HepG2 (cell line): ENCODE measurements around the gene SMIM12. TPM values are rescaled to one million over a fixed set of nuclear protein-coding genes. Genes with fewer than 3 reads are reported as not detected.

Experiments
- CREB1 ChIP-seq, 2 experiments: fragments of 450-650 bp in 1 of 2; IDR thresholded peaks; 2 replicates each; pipeline ENCODE4 v1.6.1; 2016 to 2017; ENCODE audit warnings: control low read depth in 1 of 2, mild to moderate bottlenecking in 1 of 2, missing compliant biosample characterization in 1 of 2, missing genetic modification characterization in 1 of 2
- EHMT2 ChIP-seq: fragments of 200-600 bp; sonication (generic); IDR thresholded peaks from 2 replicates; pipeline ENCODE4 v1.7.0; 2017; ENCODE audit warnings: antibody characterized with exemption, low read depth, low read length, borderline replicate concordance
- GABPB1 ChIP-seq: IDR thresholded peaks from 2 replicates; pipeline ENCODE4 v1.6.1; 2016; ENCODE audit warnings: mild to moderate bottlenecking, missing genetic modification reagents, moderate library complexity, missing compliant biosample characterization
- HNF4G ChIP-seq, 2 experiments: sonication (generic) in 1 of 2; formaldehyde crosslinking in 1 of 2; IDR thresholded peaks; 2 replicates each; pipeline versions ENCODE4 v1.4.0 to v1.6.1; 2011 to 2020; ENCODE audit warnings: borderline replicate concordance in 2 of 2, low read depth in 2 of 2, mild to moderate bottlenecking in 2 of 2, low read length in 1 of 2, missing genetic modification reagents in 1 of 2, moderate library complexity in 1 of 2
- HNRNPL ChIP-seq: fragments of 200-400 bp; formaldehyde crosslinking; IDR thresholded peaks from 2 replicates; pipeline ENCODE4 v1.6.1; 2017; ENCODE audit warnings: mild to moderate bottlenecking, low read depth, low read length
- KDM5A ChIP-seq: fragments of 200-600 bp; sonication (generic); IDR thresholded peaks from 2 replicates; pipeline ENCODE4 v1.7.0; 2018; ENCODE audit warnings: antibody characterized with exemption, mild to moderate bottlenecking, low read length, borderline replicate concordance
- MAF1 ChIP-seq: sonication (generic); formaldehyde crosslinking; IDR thresholded peaks from 2 replicates; pipeline ENCODE4 v1.5.0; 2020; ENCODE audit warnings: missing genetic modification reagents, borderline replicate concordance
- PRMT3 ChIP-seq: sonication (generic); formaldehyde crosslinking; IDR thresholded peaks from 2 replicates; pipeline ENCODE4 v1.8.1; 2022; ENCODE audit warnings: low read depth, mild to moderate bottlenecking, moderate library complexity, missing genetic modification reagents, borderline replicate concordance
- SIX4 ChIP-seq: sonication (generic); formaldehyde crosslinking; IDR thresholded peaks from 2 replicates; pipeline ENCODE4 v1.4.0; 2020; ENCODE audit warnings: missing genetic modification reagents
- SMAD3 ChIP-seq: sonication (generic); formaldehyde crosslinking; IDR thresholded peaks from 2 replicates; pipeline ENCODE4 v1.4.0; 2020; ENCODE audit warnings: missing genetic modification reagents
- XBP1 ChIP-seq: sonication (generic); formaldehyde crosslinking; IDR thresholded peaks from 2 replicates; pipeline ENCODE4 v1.5.0; 2020; ENCODE audit warnings: missing genetic modification reagents
- ZBTB42 ChIP-seq: sonication (generic); formaldehyde crosslinking; IDR thresholded peaks from 2 replicates; pipeline ENCODE4 v1.5.0; 2020; ENCODE audit warnings: mild to moderate bottlenecking, missing genetic modification reagents
- ZFP36L1 ChIP-seq: sonication (generic); formaldehyde crosslinking; IDR thresholded peaks from 2 replicates; pipeline ENCODE4 v1.8.0; 2022; ENCODE audit warnings: mild to moderate bottlenecking, missing genetic modification reagents, moderate library complexity
- ZFX ChIP-seq: sonication (generic); formaldehyde crosslinking; IDR thresholded peaks from 2 replicates; pipeline ENCODE4 v1.4.0; 2020; ENCODE audit warnings: mild to moderate bottlenecking, low read depth, missing genetic modification reagents, moderate library complexity
- ZNF264 ChIP-seq: sonication (generic); formaldehyde crosslinking; IDR thresholded peaks from 2 replicates; pipeline ENCODE4 v1.4.0; 2020; ENCODE audit warnings: missing genetic modification reagents
- ZNF350 ChIP-seq: sonication (generic); formaldehyde crosslinking; IDR thresholded peaks from 2 replicates; pipeline ENCODE4 v1.4.0; 2020; ENCODE audit warnings: mild to moderate bottlenecking, low read depth, missing genetic modification reagents, borderline replicate concordance
- ZNF546 ChIP-seq: sonication (generic); formaldehyde crosslinking; conservative IDR thresholded peaks from 2 replicates; pipeline ENCODE4 v1.8.1; 2023; ENCODE audit warnings: mild to moderate bottlenecking, missing genetic modification reagents
- ZNF552 ChIP-seq: sonication (generic); formaldehyde crosslinking; IDR thresholded peaks from 2 replicates; pipeline ENCODE4 v1.9.0; 2022; ENCODE audit warnings: missing genetic modification reagents, mild to moderate bottlenecking, borderline replicate concordance
- polyA plus RNA-seq, 8 experiments: library from polyadenylated mRNA; depleted of rRNA in 3 of 8; stranded (reverse) in 7 of 8; unstranded in 1 of 8; fragments of >200 nt; fragmentation: Illumina TruSeq in 4 of 8; extraction: Trizol in 4 of 8; gene quantifications; 2 replicates each; pipeline versions ENCODE4 v1.2.1 to v1.2.3, GENCODE V29; 2011 to 2016; ENCODE audit warnings: low read depth in 4 of 8, missing spikeins in 1 of 8, mixed read lengths in 1 of 8; ENCODE audit not compliant: insufficient read depth in 1 of 8
- total RNA-seq, 5 experiments: library from RNA; depleted of rRNA; stranded (reverse); fragments of >200 nt; fragmentation: Illumina TruSeq; extraction: Trizol; gene quantifications; 2 replicates each; pipeline ENCODE4 v1.2.3, GENCODE V29; 2016; ENCODE audit warnings: low read depth in 1 of 5
- TF ChIP-seq, protein P1 (sequence below): IDR thresholded peaks from 2 replicates; pipeline ENCODE4 v1.6.1; 2016; ENCODE audit warnings: control low read depth
- TF ChIP-seq, protein P2 (sequence below): sonication (generic); formaldehyde crosslinking; conservative IDR thresholded peaks from 2 replicates; pipeline ENCODE4 v1.8.0; 2022; ENCODE audit warnings: mild to moderate bottlenecking, moderate library complexity, missing genetic modification reagents
- TF ChIP-seq, protein P3 (sequence below): IDR thresholded peaks from 2 replicates; pipeline ENCODE4 v1.6.1; 2018; ENCODE audit warnings: missing genetic modification reagents
- TF ChIP-seq, protein P4 (sequence below): sonication (generic); formaldehyde crosslinking; IDR thresholded peaks from 2 replicates; pipeline ENCODE4 v1.4.0; 2020; ENCODE audit warnings: missing genetic modification reagents
- TF ChIP-seq, protein P5 (sequence below): sonication (generic); formaldehyde crosslinking; IDR thresholded peaks from 2 replicates; pipeline ENCODE4 v1.4.0; 2020; ENCODE audit warnings: mild to moderate bottlenecking, missing genetic modification reagents
- TF ChIP-seq, protein P6 (sequence below): sonication (generic); formaldehyde crosslinking; IDR thresholded peaks from 2 replicates; pipeline ENCODE4 v1.4.0; 2020; ENCODE audit warnings: mild to moderate bottlenecking, low read depth, missing genetic modification reagents

The SMIM12 gene
- total and polyA plus RNA-seq, 2 of the 13 experiments (the other 11 are each of a cell fraction or from before 2014, with no cell fraction given), result 20.1 to 41.3 TPM

DNA sequence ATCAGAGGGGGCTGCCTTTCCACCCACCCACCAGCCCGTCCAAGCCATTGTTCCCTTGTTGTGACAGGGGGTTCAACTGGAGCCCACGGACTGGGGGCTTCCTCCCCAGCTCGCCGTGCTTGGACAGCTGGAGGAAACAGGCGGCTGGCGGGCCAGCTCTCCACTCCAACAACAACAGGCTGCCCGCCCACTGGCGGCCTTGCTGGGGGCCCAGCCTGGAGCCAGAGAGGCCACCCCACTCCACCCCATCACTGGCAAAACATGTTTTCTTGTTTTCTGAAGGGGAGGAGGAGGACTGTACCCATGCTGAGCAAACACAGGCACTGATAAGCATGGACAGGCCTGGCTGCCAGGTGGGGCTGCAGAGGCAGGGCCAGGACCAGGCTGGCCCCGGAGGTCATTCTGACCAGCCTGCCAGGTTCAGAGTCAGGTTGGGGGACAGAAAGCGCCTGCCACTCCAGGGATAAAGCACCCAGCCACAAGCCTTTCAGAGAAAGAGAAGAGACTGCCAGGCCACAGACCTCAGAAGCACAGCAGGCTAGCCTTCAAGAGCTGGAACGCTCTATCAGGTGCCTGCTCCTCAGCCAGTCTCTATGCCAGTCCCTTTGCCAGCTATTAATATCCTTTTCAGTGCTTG is 34.0 kb downstream of the SMIM12 start (continued):
- TF ChIP-seq, protein P1, sequence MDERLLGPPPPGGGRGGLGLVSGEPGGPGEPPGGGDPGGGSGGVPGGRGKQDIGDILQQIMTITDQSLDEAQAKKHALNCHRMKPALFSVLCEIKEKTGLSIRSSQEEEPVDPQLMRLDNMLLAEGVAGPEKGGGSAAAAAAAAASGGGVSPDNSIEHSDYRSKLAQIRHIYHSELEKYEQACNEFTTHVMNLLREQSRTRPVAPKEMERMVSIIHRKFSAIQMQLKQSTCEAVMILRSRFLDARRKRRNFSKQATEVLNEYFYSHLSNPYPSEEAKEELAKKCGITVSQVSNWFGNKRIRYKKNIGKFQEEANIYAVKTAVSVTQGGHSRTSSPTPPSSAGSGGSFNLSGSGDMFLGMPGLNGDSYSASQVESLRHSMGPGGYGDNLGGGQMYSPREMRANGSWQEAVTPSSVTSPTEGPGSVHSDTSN (CRISPR knock-in tag), result no peak
- TF ChIP-seq, protein P2, sequence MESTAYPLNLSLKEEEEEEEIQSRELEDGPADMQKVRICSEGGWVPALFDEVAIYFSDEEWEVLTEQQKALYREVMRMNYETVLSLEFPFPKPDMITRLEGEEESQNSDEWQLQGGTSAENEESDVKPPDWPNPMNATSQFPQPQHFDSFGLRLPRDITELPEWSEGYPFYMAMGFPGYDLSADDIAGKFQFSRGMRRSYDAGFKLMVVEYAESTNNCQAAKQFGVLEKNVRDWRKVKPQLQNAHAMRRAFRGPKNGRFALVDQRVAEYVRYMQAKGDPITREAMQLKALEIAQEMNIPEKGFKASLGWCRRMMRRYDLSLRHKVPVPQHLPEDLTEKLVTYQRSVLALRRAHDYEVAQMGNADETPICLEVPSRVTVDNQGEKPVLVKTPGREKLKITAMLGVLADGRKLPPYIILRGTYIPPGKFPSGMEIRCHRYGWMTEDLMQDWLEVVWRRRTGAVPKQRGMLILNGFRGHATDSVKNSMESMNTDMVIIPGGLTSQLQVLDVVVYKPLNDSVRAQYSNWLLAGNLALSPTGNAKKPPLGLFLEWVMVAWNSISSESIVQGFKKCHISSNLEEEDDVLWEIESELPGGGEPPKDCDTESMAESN, result 0 out of 2 replicates have a peak, but pooled peaks have one; percentile 73
- TF ChIP-seq, protein P3, sequence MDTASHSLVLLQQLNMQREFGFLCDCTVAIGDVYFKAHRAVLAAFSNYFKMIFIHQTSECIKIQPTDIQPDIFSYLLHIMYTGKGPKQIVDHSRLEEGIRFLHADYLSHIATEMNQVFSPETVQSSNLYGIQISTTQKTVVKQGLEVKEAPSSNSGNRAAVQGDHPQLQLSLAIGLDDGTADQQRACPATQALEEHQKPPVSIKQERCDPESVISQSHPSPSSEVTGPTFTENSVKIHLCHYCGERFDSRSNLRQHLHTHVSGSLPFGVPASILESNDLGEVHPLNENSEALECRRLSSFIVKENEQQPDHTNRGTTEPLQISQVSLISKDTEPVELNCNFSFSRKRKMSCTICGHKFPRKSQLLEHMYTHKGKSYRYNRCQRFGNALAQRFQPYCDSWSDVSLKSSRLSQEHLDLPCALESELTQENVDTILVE (CRISPR knock-in tag), result no peak
- TF ChIP-seq ZFX (CRISPR knock-in tag), result peak; percentile 72
- no peak for TF ChIP-seq ZNF264 (CRISPR knock-in tag)
- TF ChIP-seq, protein P4, sequence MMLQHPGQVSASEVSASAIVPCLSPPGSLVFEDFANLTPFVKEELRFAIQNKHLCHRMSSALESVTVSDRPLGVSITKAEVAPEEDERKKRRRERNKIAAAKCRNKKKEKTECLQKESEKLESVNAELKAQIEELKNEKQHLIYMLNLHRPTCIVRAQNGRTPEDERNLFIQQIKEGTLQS (CRISPR knock-in tag), result no peak
- no peak for TF ChIP-seq ZNF546
- TF ChIP-seq MAF1 (CRISPR knock-in tag), result no peak
- TF ChIP-seq ZNF552, result no peak
- TF ChIP-seq, protein P5, sequence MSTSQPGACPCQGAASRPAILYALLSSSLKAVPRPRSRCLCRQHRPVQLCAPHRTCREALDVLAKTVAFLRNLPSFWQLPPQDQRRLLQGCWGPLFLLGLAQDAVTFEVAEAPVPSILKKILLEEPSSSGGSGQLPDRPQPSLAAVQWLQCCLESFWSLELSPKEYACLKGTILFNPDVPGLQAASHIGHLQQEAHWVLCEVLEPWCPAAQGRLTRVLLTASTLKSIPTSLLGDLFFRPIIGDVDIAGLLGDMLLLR, result no peak
- TF ChIP-seq ZFP36L1 (CRISPR knock-in tag), result no peak
- TF ChIP-seq HNF4G (IDR thresholded peaks at IDR 0.05; ENCODE audit: borderline replicate concordance, low read depth, low read length), result no peak
- no peak for TF ChIP-seq HNF4G (CRISPR knock-in tag; IDR thresholded peaks at IDR 0.05; ENCODE audit: borderline replicate concordance, low read depth)
- TF ChIP-seq ZNF350 (CRISPR knock-in tag), result peak; percentile 58; the same call in 1 of the 2 replicates
- no peak for TF ChIP-seq SMAD3
- TF ChIP-seq GABPB1 (CRISPR knock-in tag), result peak; percentile 61; the same call in 1 of the 2 replicates
- TF ChIP-seq PRMT3, result no peak
- TF ChIP-seq CREB1 (IDR thresholded peaks at IDR 0.05), result no peak
- no peak; the same call in 1 of the 2 replicates for TF ChIP-seq CREB1 (CRISPR knock-in tag; IDR thresholded peaks at IDR 0.05)
- no peak for TF ChIP-seq SIX4 (CRISPR knock-in tag)
- TF ChIP-seq EHMT2, result no peak
- TF ChIP-seq KDM5A, result no peak
- no peak for TF ChIP-seq ZBTB42 (CRISPR knock-in tag)
- TF ChIP-seq HNRNPL, result peak; percentile 96
- no peak for TF ChIP-seq XBP1 (CRISPR knock-in tag)
- TF ChIP-seq, protein P6, sequence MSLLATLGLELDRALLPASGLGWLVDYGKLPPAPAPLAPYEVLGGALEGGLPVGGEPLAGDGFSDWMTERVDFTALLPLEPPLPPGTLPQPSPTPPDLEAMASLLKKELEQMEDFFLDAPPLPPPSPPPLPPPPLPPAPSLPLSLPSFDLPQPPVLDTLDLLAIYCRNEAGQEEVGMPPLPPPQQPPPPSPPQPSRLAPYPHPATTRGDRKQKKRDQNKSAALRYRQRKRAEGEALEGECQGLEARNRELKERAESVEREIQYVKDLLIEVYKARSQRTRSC (CRISPR knock-in tag), result no peak
